Activated CD4-positive, CD25-positive, alpha-beta regulatory T cell (primary cell): Measurements from ENCODE around the gene USP46.

Experiments
- DNase-seq, 4 experiments: peaks; one replicate each; lab custom pipeline; 2025; lab: John Stamatoyannopoulos, UW

USP46 gene

DNA sequence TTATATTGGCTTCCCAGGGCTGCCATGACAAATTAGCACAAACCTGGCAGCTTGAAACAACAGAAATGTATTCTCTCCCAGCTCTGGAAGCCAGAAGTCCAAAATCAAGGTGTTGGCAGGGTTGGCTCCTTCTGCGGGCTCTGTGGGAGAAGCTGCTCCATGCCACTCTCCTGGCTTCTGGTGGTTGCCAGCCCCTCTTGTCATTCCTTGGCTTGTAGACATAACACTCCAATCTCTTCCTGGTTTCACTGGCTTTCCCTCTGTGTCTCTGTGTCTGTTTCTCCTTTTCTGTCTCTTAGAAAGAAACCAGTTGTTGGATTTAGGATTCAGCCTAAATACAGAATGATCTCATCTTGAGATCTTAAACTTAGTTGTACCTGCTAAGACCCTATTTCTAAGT, 85.5 kb downstream of the USP46 start:
- no peak for DNase-seq

DNA sequence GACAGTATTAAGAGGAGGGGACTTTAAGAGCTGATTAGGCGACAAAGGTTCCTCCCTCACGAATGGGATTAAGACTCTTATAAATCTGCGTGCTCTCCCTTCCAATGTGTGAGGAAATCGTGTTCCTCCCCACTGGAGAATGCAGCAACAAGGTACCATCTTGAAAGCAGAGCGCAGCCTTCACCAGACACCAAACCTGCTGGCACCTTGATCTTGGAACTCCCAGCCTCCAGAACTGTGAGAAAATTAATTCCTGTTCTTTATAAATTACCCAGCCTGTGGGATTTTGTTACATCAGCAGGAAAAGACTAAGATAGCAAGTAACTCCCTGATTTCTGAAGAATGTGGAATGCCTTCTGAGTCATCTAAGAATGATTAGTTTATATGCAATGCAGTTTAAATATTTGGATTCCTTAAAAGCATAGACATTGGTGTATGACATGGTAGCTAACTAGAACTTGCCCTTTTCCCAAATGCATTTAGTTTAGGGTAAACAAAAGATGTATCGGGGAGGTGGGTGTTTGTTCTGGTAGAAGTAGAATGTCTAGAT, 86.1 kb downstream of the USP46 start:
- DNase-seq = no peak

DNA sequence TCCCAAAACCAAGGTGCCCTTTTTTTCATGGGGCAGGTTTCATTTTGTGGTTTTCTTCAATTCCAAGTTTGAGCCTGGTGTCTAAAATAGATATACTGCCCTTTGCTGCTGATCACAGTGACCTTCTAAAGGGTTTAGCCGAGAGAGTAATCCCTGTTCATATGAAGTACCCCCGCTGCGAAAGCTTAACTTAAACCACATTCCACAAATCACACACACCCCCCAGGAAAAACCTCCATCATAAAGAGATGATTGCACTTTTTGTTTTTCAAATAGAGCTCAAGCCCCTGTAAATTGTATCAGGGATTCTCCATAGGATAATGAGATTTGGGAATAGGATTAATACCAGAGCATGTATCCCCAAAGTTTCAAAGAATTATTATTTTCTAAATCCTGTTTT, 90.8 kb downstream of the USP46 start:
- DNase-seq = no peak

DNA sequence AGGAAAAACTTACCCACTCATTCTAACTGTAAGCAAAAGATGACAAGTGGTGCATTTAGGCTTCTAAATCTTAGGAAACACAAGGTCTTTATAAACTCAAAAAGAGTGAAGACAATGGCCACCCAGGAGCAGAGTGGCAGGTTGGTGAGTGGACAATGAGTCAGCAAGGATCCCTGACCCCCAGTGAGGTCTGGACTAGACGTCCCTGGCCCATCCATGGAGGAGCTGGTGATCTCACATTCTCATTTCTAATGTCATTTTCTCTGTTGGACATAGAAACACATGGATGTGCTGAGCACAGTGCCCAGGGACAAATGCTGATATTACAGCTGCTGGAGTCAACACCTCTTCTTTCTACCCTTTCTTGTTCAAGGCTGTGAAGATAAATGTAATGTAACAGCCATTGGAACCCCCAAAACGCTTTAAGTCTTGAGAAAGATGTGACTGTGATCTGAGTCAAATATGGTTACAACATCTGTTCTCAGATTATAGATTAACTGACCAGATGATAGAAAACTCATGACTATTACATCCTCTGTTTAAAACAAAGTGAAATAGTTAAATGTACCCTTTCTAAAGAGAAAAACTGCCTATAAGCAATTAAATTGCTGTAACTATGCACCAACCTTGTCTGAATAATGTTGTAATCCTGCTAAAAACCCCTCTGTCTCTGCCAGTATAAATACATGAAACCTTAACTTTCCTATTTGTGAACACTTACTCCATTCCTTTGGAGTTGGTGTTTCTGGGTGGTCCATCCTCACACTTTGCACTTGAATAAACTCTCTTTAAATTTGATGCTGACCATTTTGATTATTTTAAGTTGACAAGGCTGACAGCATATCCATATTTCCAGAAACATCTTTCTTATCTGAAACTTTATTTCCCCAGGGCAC, 92.7 kb downstream of the USP46 start:
- no peak for DNase-seq

DNA sequence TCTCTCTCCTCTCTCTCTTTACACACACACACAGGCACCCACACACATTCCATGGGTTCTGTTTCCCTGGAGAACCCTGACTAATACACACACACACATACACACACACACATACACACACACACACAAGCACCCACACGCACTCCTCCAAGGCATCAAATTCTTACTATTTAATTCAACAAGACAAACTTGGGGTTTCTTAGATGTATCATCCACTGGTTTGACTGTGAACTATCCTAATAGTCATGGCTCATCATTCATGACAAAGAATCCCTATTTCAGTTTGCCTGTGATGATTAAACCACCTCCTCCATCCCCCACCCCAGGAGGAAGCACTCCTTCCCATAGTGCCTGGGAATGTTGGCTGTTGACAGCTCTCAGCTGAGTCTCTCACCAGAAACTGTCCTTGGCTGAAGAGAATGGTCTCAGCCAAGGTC, 98.2 kb downstream of the USP46 start:
- no peak for DNase-seq

DNA sequence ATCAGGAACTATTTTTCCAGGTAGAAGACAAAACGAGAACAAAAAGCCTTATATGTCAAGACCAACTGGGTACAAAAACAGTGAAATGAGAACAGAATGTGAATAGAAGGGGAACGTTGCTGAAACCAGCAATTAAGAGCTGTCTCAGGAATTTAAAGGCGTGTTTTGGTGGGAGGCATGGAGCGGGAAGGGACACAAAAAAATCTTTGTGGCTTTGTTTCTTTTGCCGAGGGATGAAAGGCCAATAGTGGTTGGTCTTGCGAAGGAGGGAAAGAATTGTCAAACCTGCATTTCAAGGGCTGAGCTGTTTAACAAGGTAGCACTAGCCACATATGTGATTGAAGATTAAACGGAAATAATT, 103.8 kb downstream of the USP46 start:
- no peak for DNase-seq

DNA sequence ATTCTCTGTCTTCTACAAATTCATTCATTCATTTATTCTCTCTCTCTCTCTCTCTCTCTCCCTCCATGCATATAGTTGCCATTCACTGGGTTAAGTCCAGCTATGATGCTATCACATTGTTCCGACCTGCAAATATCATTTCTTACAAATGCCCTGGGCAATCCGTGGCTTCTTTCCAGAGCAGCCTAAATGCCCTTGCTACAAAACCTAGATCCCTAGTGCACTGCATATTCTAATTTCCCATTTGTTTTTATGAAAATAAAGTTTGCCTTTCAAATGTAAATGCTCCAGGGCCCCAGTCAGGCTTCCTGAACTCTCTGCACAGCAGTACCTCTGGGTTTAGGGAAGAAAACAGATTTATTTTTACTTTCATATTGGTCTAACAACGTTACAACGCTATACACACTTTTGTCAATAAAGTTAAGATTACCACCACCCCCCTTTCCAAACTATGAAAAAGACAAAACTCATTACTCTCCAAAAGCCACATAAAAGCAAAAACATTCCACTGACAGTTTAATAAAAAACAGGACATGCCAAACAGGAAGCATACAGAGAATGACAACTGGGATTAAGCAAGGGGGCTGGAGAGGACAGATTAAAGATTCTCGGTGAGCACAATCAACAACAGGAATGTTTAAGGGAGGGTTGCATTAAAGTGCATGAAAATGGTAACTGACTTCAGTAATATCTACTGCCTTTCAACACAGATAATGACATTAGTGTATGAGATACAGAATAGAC, 104.3 kb downstream of the USP46 start:
- no peak for DNase-seq

DNA sequence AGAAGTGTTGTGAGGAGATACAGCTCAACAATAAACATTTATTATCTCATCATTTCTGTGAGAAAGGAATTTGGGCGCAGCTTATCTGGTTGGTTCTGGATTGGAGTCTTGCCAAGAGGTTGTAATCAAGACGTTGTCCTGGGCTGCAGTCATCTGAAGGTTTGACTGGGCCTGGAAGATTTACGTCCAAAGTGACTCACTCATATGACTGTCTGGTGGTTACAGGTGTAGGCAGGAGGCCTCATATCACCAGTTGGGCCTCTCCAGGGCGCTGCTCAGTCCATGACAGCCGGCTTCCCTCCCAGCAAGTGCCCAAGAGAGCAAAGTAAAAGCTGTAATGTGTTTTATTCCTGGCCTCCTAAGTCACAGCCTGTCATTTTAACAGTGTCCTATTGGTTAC, 106.3 kb downstream of the USP46 start:
- DNase-seq = no peak

DNA sequence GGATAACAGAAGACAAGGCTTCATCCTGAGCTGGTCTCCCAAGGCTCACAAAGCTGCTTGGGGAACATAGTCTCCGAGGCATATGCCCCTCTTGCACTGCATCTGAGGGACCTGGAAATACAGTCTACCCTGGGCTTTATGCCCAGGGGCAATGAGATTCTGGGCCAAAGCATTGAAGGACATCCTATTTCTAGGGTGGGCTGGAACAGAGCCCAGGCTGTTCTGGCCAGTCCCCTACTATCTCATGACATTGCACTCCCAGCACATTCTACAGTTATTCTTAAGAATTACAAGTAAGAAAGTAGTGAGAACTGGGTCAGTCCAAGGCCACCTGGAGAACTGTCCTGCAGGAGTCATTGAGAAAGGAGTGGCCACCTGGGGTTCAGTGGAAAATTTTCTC, 107.6 kb downstream of the USP46 start:
- no peak for DNase-seq

DNA sequence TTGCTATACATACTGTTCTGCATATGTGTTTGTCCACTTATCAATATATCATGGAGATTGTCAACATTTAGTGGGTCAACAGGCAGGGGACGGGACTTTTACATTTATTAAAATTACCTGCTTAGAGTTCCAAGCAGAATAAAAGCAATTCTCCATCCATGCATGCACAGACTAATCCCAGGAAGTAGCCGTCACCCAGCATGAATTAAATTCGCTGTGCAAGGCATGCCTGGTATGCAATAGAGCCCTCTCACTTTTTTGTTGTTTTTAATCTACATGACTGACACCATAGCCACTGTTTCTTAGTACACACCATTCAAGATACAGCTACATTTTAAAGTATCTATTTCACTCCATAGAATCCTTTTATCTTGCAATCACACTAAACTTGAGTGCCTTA, 108.9 kb downstream of the USP46 start:
- DNase-seq = no peak

DNA sequence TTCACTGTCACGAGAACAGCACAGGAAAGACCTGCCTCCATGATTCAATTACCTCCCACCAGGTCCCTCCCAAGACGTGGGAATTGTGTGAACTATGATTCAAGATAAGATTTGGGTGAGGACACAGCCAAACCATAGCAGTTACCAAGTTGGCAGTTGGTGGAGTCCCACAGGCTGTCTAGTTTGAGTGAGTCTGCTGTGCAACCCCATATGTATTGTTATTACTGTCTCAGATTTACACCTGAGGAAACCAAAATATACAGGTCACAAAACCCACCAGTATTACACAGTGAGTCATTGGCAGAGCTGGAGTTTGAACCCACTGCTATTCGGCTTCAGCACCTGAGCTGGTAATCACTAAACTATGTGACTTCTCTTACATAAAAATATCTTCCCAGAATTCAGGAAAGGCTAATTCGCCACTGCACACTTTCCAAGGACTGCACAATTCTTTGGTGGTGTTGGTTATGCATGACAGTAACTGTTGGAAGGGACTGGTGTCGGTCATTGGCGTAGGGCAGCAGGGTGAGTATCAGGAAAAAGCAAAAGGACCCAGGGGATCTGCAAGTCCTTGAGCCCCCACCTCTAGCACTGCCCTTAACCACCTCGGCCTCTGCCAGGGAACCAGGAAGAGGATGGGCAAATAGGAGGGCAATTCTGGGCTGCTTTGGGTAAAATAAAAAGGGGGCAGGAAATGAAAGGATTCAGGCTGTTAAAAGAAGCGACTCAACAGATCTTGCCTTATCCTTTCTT, 110.1 kb downstream of the USP46 start:
- DNase-seq = no peak

DNA sequence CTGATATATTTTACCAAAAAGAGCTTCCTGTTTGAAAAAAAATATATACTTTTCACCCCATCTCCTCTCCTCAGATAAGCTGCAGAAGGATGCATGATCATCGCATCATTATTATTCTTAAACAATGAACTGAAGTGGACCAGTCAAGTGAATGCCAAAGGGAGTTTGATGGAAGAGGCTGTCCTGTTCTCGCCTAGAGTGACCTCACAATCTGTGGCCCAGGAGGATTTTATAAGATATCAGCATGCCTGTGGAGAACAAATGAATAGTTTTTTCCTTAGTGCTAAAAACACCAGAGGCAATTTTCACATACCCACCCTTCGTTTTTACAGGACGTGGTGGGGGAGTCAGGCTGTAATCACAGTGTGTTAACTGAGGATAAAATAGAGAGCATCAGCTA, 112.7 kb downstream of the USP46 start:
- no peak for DNase-seq

DNA sequence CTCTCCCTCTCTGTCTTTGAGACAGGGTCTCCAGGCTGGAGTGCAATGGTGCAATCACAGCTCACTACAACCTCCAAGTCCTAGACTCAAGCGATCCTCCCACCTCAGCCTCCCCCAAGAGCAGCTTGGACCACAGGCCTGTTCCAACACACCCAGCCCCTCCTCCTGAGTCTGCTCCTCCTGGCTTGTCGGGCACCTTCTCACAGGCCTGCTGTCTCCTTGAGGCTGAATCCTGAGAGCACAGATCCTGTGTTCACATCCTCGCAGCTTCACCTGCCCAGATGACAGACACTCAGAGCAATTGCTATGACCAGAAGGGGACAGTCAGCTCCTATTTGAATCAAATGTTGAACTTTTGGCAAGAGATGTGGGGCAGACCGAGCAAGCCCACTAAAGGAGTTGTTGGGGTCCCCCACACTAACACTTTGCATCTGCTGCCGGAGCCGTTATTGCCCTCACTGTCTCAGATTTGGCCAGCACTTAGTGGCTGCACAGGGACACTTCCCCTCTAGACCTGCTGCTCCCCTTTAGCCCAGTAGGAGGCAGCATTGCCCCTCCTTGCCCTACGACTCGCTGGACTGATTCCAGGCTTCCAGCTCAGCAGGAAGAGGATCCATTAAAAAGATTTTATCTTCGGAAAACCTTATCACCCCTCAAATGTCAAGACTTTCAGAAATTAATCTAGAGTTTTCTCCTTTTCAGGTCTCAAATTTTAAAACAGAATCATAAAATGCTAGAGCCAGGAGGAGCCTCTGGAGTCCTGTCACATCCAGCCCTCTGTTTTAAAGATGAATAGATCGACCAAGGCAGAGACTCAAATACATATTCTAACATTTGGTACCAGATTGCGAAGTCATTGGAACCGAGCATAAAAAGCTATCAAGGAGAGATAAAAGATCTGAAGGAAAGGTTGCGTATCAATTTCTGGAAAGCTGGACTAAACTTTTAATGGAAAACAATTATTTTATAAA, 113.7 kb downstream of the USP46 start:
- DNase-seq = peak in 3 of 4 experiments; percentile 0 to 13 (median 6)
